HG03196 (cell line): ENCODE measurements around the gene SLC9A1.

Source experiments
- ATAC-seq: cut with Tn5 transposase; IDR thresholded peaks from one replicate; pipeline ENCODE4 v1.9.1; 2021; ENCODE audit not compliant: unreplicated experiment

Gene SLC9A1

DNA sequence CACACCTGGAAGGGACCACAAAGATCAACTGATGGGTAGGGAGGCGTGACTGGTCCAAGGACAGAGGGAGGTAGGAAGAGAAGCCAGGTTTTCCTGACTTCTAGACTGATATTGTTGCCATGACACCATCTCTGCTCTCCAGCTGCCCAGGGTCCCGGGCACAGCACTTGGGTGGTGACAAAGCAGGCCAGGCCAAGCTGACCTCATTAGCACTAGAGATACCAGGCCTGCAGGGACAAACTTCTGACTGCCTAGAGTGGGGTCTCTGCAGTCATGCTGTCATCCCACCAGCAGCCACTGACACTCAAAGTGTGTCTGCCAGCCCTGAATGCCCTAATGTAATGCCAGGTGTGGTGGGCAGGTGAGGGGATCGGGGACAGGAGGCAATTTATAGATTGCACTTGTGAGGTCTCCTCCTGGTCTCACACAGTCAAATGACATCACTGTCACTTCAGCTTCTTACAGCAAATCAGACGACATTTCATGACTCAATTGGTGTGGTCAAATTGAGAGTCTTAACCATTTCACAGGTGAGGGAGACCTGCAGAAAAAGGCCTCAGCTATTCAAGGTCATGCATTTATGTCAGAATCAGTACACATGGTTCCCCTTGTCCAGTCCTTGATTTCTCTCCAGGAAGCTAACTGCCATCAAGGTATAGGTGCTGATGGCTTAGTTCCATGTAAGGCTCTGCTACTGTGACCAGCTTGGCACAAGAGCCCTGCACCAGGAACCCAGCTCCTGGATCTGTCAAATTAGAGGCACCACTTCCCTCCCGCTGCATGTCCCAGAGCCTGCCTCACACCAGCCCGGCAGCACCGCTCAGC is 2.7 kb downstream of the SLC9A1 start:
- no peak for ATAC-seq

DNA sequence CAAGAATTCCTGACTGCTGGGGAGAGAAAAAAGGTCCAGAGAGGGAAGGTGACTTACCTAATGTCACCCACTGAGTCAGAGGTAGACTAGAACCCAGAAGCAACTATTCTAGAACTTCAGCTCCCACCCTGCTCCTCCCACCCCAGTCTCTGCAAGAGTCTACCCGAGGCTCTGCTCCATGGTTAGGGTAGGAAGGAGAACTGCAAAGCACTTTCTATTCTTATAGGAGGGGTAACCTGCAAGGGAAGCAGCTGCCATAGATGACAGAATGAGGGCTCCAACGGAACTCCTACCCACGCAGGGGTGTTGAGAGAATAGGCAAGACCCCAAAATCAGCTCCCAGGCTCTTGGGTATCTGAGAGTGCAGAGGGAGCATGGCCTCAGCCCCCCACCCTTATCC is 4.3 kb downstream of the SLC9A1 start:
- ATAC-seq: no peak

DNA sequence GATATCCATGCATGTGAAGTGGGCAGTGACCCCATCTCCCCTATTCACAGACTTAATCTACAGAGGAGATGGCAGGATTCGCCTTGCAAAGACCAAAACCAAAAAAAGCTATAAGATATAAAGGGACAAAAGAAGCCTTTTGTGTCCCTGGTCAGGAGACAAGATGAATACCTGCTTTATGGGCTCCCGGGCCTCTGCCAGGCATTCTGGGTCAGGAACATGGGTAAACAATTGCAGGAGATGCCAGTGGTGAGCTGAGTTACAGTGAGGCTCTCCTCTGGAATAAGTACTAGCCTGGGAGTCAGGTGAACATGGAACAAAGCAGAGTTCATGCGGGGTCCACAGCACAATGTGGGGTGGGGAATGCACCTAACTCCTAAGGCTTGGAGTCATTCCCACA is 4.7 kb downstream of the SLC9A1 start:
- ATAC-seq: no peak

DNA sequence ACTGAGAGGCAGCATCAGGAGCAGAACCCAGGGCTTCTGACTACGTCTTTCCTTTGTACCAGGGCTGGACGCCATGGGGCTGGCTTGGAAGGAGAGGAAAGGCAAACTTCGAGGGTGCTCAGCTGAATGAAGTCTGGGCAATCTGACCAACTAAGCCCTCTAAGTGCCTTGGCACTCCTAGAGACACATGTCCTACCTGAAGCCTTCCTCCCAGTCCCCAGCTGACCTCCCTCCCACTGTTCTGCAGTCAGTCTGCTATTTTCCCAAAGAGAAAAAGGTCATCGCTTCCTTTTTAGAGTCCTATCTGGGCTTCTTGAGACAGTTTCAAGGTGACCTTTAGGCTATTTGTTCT is 5.2 kb downstream of the SLC9A1 start:
- no peak for ATAC-seq

- ATAC-seq: no peak
Observed at GRCh38 chr1:27149084-27149761, 5.7 kb downstream of the SLC9A1 start.

- no peak for ATAC-seq
Observed at GRCh38 chr1:27148591-27148990, 6.3 kb downstream of the SLC9A1 start.

DNA sequence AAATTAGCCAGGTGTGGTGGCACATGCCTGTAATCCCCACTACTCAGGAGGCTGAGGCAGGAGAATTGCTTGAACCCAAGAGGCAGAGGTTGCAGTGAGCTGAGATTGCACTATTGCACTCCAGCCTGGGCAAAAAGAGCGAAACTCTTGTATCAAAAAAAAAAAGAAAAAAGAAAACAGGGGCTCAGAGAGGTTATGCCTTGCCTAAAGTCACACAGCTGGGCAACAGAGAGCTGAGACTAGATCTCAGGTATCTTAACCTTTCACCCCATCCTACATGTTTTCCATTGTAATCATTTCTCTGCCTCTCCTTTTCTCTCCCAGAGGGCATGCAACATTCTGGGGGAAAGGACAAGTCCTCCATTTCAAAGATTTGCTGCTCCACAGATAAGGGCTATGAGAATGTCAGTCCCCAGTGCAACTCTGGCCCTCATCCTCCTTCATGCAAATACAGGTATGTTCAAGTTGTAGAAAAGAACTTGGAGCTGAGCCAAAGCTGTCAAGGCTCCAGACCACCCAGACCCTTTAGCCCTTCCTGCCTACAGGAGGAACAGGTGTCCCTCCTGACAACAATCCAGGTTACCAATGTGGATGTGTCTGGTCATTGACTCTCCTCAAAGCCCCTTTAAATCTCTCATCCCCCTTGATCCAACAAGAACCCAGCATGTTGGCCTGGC is 6.9 kb downstream of the SLC9A1 start:
- ATAC-seq: no peak

DNA sequence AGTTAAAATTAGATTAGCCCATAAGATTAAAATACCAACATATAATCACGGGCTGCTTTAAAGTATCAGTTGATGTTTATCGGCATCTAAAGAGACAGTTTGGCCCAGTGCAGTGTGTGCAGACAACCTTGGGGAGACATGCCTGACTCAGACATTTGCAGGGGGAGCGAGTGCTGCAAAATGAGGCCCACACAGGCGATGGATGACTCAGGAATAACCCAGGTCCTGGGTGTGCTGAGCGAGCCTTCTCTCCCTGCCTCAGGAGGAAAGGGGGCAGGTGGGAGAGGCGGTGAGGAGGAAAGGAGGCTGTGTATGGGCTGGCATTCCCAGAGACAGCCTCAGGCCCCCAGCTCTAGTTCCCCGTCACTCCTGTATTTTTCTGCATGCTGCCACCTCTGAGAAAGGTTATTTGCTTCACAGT is 9.0 kb downstream of the SLC9A1 start:
- no peak for ATAC-seq

- no peak for ATAC-seq
Observed at GRCh38 chr1:27144920-27145661, 9.8 kb downstream of the SLC9A1 start.

- no peak for ATAC-seq
Observed at GRCh38 chr1:27144049-27144748, 10.7 kb downstream of the SLC9A1 start.

- no peak for ATAC-seq
Observed at GRCh38 chr1:27143401-27143800, 11.5 kb downstream of the SLC9A1 start.

DNA sequence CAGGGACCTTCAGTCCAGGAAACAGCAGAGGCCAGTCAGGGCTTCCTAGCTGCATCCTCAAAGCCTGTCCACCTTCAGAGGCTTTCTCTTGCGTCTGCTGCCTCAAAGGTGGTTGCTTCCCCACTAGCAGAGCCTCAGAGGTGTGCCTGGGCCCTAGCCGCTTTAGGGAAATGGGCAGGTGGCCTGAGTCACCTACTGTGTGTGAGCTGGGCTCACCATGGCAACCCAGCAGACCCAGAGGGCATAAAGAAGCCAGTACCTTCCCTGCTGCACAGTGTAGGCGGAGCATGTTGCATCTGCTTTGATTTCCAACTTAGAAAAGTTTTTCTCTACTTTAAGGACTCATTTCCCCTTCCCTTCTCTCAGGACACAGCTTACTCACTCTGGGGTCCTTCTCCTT is 12.5 kb downstream of the SLC9A1 start:
- ATAC-seq: no peak

- ATAC-seq: no peak
Observed at GRCh38 chr1:27141266-27142003, 13.5 kb downstream of the SLC9A1 start.

DNA sequence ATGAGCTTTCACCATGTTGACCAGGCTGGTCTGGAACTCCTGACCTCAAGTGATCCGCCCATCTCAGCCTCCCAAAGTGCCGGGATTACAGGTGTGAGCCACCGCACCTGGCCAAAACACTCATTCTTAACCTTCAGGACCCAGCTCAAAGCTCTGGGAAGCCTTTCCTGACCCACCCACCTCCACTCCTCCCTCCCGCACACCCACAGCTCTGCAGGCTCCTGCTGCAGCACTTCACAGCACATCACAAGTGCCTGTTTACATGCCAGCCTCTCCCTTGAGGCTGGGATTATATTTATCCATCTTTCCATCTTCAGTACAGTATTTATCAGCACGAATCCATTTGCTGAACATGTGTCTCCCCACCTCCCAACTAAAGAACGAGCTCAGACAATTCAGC is 14.9 kb downstream of the SLC9A1 start:
- ATAC-seq: no peak

DNA sequence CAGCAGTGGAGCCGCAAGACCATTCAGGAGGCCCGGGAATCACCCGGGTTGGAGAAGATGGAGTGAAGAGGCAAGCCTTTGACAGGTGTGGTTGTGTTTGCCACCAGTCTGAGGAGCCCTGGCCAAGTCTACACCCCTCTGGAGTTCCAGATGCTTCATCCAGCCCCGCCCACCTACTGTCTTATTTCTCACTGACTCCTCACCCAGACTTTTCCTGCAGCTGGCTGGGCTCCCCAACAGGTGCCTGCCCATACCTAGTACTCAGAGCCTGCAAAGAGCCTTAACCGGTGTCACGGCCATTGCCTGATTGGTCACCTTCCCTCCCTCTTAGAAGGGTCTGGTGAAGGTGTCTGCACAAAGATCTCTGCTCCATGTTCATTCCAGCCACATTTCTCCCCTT is 16.0 kb downstream of the SLC9A1 start:
- no peak for ATAC-seq

- no peak for ATAC-seq
Observed at GRCh38 chr1:27138368-27138767, 16.6 kb downstream of the SLC9A1 start.

DNA sequence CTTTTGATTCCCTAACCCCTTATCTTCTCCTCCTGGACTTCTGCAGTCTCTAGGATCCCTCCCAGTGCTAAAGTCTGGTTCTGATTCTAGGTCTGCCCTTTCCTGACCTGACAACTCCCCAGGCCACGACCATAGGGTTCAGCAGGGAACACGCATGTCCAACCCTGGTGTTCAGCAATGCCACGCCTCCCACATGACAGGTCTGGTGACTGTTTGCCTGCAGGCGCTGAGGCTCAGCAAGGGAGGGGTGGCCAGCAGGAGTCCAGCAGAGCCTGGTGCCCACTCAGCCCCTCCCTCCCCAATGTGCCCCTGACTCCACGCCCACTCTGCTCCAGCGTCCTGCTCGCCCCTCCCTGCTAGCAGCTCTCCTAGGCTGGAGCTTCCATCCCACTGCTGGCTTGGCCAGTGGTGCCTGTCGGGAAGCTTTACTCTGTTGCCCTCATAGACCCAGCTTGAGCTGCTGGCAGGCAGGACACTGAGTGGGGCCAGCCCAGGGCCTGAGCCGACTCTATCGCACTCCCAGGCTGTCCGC is 17.3 kb downstream of the SLC9A1 start:
- ATAC-seq: no peak

GRCh38 chr1:27136998-27137542 is 17.9 kb downstream of the SLC9A1 start:
- ATAC-seq: no peak

DNA sequence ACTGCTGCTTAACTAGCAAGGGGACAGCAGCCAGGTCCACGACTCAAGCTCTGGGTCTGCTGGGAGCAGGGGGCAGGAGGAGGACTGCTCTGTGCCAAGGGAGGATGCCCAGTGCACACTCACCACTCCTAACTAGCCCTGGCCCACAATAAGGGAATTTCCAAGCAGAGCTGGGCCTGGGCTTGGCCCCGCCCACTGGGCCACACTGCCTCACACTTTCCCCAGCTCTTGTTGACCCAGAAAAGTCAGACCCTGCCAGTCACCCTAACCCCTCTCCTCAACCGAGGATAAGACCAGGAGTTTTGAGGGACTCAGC is 18.7 kb downstream of the SLC9A1 start:
- ATAC-seq: no peak
